ENCODE measurements around the gene ITGB3.
"Not testable (repeated sequence)": the region's sequence is repeated elsewhere in the genome, so short reads cannot be mapped to it uniquely, and the experiment has no call there.

ITGB3 gene

GRCh38 chr17:47250855-47251254 is 2.8 kb upstream of the ITGB3 start:
- DNase-seq: no peak

DNA sequence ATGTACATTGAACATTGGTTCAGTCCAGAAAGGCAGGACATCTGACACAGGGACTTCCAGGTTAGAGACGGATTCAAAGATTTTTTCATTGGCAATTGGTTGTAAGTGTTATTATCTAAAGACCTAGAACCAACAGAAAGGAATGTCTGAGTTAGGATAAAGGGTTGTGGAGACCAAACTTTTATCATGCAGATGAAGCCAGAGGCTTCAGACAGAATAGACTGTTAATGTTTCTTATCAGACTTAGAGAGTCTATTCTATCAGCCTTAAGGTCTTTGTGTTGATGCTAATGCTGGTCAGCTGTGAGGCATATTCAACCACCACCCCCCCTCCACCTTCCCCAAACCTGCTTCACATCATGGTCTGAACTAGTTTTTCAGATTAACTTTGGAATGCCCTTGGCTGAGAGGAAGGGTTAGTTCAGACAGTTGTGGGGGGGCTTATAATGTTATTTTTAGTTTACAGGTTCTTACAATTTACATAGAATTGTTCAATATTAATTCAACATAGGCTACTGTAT is 2.1 kb upstream of the ITGB3 start:
- DNase-seq: no peak

DNA sequence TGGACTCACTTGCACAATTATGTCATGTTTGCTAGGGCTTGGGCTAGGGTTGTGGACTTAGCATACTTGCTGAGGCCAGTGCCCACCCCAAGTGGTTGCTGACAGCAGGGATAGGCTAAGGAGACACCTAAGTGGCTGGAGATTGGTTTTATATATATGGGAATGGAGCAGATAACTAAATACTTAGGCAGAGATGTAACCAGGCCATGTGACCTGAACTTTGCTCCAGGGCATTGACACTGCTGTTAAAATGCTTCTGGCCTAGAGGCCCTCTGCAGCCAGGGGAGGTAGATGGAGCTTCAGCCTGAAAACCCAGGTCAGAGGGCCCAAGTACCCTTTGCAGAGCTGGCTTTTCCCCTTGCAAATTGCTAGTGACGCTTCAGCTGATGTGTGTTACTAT is 1.4 kb upstream of the ITGB3 start:
- no peak for DNase-seq

DNA sequence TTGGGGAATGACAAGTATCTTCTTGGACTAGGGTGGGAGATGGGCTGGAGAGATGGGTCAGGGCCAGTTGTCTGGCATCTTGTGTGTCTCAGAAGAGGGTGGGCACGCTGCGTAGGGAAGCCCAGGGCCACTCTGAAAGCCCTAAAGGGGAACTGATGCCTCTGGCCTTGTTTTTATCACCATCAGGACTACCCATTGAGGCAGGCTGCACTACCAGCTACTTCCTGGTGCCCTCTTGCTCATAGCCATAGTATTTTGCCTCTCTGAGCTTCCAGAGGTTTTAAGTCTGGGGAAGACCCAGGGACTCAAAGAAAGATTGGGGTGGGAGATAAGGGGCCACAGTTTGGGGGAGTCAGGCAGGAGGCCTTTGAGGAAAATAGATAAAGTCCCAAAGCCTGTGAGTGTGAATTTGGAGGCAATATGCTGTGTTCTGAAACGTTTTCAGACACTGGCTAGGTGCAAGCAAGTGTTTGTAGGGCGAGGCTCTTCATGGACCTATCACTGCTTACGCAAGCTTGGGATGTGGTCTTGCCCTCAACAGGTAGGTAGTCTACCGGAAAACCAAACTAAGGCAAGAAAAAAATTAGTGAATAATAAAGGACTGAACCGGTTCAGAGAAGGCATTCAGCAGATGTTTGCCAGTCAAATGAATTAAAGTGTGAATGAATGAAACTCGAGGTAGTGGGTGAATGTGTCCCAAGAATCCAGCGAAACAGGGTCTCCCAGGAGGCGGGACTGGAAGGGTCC is 688 bp upstream of the ITGB3 start:
- DNase-seq: no peak

- DNase-seq: no peak
These were observed 846 bp downstream of the ITGB3 start for GRCh38 chr17:47254403-47254943.

- DNase-seq: no peak
These were observed 4.2 kb downstream of the ITGB3 start for GRCh38 chr17:47257651-47258339.

GRCh38 chr17:47262586-47262985 is 9.0 kb downstream of the ITGB3 start:
- DNase-seq: no peak

- DNase-seq: no peak
These were observed 10.5 kb downstream of the ITGB3 start for GRCh38 chr17:47264166-47264565.

DNA sequence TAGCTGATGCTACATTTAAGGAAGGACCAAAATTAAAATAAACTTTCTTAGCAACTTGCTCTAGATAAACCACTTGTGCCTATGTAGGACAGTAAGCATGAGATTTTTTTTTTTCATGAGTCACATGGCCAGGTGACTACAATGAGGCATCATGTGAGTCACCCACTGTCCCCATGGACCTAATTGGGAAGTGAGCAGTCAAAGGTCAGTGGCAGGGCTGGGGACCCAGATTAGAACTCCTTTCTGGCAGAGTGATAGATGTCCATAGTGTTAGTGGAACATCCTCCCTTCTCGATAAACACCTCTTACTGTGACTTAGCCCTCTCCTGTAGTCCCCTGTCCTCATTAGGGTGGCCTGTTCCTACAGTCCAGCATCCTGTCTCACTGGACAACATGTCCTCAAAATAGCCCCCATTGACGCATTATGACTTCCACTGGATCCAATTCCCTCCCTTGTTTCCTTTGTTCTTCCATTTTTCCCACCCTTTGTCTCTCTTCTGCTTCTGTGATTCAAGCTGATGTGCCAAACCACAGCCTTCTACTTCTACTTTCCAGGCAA is 12.4 kb downstream of the ITGB3 start:
- no peak for DNase-seq

DNA sequence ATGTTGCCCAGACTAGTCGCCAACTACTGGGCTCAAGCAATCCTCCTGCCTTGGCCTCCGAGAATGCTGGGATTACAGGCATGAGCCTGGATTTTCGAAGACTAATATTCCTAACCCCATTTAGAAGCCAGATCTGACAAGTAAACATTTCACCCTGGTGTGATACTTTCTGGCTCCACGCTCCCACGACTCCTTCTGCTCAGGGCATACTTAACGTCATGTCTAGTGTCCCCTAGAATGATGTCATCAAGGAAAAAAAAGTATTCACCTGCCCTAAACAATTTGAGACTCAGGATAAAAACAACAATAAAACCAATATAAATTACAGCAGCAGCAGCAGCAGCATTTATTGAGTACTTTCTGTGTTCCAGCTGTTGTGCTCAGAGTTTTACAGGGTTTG is 13.2 kb downstream of the ITGB3 start:
- no peak for DNase-seq

DNA sequence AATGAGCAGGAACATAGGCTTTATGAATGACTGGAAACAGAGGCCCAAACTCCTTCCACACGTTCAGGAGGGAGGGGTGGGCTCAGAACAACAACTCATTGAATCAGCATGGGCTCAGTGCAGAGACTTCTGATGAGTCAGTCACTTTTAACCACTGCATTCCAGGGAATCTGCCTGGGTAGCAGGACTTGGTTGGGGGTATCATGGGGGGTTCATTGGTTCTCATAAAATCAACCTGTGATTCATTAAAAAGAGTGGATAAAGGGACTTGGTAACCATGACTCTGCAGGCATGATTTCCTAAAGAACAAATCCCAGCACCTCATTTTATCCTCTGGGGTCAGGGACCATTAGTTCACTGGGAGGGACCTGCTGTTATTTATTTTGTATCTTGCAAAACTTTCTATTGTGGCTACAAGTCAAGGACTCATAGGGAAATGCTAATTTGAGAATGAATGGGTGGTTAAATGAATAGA is 13.8 kb downstream of the ITGB3 start:
- DNase-seq: no peak

DNA sequence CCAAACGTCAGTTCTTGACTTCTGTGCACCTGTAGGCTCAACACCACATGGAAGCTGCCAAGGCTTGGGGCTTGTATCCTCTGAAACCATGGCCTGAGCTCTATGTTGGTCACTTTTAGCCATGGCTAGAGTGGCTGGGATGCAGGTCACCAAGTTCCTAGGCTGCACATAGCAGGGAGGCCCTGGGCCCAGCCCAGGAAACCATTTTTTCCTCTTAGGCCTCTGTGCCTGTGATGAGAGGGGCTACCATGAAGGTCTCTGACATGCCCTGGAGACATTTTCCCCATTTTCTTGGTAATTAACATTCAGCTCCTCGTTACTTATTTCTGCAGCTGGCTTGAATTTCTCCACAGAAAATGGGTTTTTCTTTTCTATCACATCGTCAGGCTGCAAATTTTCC is 15.3 kb downstream of the ITGB3 start:
- DNase-seq: not testable (repeated sequence)

DNA sequence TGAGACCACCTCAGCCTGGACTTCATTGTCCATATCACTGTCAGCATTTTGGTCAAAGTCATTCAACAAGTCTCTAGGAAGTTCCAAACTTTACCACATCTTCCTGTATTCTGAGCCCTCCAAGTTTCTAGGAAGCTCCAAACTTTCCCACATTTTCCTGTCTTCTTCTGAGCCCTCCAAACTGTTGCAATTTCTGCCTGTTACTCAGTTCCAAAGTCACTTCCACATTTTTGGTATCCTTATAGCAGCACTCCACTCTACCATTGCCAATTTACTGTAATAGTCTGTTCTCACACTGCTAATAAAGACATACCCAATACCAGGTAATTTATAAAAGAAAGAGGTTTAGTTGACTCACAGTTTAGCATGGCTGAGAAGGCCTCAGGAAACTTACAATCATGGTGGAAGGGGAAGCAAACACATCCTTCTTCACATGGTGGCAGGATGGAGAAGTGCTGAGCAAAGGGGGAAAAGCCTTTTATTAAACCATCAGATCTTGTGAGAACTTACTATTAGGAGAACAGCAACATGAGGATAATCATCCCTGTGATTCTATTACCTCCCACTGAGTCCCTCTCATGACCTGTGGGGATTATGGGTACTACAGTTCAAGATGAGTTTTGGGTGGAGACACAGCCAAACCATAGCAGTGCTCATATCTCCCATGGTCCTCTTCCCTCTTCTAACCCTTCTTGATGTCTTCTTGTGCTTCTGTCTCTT is 16.1 kb downstream of the ITGB3 start:
- DNase-seq: not testable (repeated sequence)

DNA sequence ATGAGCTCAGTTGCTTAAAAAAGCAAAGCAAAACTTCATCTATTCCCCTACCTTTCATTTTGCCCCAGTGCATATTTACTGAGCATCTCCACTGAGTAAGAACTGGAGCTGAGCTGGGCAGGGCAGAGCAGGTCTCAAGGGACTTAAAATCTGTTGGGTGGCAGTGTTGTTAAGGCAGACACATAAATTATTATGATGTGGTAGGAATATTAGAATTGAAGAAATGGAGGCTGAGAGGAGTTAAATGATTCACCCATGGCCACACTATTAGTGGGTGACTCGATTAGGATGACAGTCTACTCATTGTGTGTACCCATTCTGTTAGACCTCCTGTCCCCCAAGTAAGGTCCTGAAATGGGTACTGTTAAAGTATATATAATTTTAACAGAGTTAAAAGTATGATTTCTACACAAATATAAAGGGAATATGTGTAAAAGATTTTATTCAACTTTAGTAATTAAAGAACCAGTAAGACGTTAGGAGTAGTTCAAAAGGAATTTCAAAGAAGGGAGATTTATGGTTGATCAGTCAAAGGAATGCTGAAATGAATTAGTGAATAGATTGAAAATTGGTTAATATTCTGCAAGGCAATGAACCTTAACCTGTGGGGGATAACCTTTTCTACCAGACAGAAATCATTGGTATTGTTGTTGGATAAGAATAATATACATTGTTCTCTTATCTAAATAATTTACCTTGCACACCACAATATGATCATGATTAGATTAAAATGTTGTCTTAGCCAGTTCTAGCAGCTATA is 17.5 kb downstream of the ITGB3 start:
- no peak for DNase-seq

- DNase-seq: no peak
These were observed 18.9 kb downstream of the ITGB3 start for GRCh38 chr17:47272491-47272890.

DNA sequence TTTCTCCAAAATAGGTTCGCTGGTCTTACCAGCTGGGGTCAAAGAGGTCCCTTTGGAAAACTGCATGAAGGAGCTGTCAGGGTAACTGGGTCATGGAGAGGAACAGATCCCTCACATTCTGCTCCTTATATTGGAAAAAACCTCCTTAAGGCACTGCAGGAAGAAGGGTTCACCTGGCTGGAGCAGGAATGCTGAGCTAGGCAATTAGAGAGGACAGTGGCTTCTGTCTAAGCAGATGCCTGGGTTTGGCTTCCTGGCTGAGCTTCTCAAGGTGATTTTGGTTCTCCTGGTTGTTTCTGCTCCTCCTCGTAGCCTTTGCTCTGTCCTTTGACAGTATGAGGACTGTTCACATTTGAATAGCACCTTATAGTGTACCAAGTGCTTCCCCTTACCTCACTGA is 19.6 kb downstream of the ITGB3 start:
- DNase-seq: no peak

DNA sequence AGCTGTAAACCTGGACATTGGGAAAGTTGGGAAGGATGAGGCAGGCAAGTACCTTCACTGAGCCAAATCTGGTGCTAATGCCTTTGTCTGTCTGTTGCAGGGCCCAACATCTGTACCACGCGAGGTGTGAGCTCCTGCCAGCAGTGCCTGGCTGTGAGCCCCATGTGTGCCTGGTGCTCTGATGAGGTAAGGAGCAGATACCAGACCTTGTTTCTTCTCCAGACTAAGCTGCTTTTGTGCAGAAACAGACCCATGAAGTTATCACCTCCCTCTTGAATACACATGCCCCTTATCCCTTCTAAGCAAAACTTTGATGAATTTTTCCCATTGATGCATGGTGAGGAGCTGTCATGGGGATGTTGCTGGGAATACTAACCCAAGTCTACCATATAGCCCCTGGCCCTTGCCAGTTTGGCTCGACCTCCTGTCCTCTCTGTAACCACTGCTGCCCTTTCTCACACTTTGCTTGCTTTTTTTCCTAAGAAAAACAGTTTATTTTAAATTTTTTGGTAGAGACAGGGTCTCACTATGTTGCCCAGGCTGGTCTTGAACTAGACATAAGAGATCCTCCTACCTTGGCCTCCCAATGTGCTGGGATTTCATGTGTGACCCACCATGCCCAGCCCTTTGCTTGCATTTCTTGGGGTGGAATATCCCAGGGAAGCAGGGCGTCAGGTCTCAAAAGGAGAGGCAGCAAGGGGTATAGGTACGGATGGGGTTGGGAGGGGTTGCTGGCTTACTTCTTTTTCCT is 20.9 kb downstream of the ITGB3 start:
- DNase-seq: no peak

GRCh38 chr17:47275245-47275984 is 21.8 kb downstream of the ITGB3 start:
- DNase-seq: peak; percentile 96

DNA sequence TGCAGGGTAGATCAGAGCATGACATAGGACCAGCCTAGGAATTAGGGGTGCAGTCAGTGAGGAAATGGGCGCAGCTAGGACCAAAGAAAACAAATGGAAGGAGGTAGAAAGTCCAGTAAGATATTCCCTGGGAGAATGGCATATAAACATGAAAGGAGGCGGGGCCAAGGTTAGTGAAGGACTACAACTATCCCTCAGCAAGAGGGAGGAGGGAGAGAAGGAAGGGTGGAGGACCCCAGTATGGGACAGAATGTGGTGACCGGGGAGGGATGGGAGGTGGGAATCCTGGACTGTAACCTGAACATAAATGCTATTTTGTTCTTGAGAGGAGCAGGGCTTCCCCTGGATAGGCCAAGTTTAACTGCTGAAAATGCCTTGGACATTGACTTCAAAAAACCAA is 22.8 kb downstream of the ITGB3 start:
- DNase-seq: peak; percentile 49

GRCh38 chr17:47276868-47277267 is 23.2 kb downstream of the ITGB3 start:
- peak; percentile 91 for DNase-seq

GRCh38 chr17:47277921-47278320 is 24.3 kb downstream of the ITGB3 start:
- DNase-seq: no peak

Measured in right hindlimb (tissue), 1 donor.